Stimulated activated CD8-positive, alpha-beta memory T cell treated with anti-CD3 and anti-CD28 coated beads, Interleukin-15, amount 100 ng/mL, for 48 hours (primary cell): ENCODE results near the gene NDUFS2.

ENCODE experiments used
- DNase-seq, 2 donors: peaks; one replicate each; pipeline ENCODE4 v3.0.0-alpha.2; 2020; ENCODE audit warnings: low read depth in 2 of 2

The NDUFS2 gene

GRCh38 chr1:161172349-161172748 is 29.8 kb upstream of the NDUFS2 start:
- DNase-seq = no peak

- DNase-seq = no peak
Measured at GRCh38 chr1:161172776-161173376, 29.3 kb upstream of the NDUFS2 start.

- no peak for DNase-seq
Measured at GRCh38 chr1:161173711-161174110, 28.5 kb upstream of the NDUFS2 start.

- DNase-seq = no peak
Measured at GRCh38 chr1:161174911-161175310, 27.3 kb upstream of the NDUFS2 start.

GRCh38 chr1:161175771-161176453 is 26.3 kb upstream of the NDUFS2 start:
- no peak for DNase-seq

GRCh38 chr1:161176468-161177111 is 25.6 kb upstream of the NDUFS2 start:
- DNase-seq = no peak

GRCh38 chr1:161177112-161177935 is 24.8 kb upstream of the NDUFS2 start, which contains the start of gene B4GALT3:
B4GALT3 (minus strand) TSS chr1:161177507; CDS start chr1:161176060, 1,447 bp downstream.
- peak; percentile 90 to 91 for DNase-seq

GRCh38 chr1:161177936-161178244 is 24.3 kb upstream of the NDUFS2 start:
- DNase-seq = no peak

- no peak for DNase-seq
Measured at GRCh38 chr1:161179698-161180097, 22.5 kb upstream of the NDUFS2 start.

GRCh38 chr1:161180639-161181038 is 21.5 kb upstream of the NDUFS2 start:
- DNase-seq = no peak

- DNase-seq = peak in 1 of 2 donors; percentile 48
Measured at GRCh38 chr1:161182214-161182613, 20.0 kb upstream of the NDUFS2 start.

GRCh38 chr1:161185282-161185682 is 16.9 kb upstream of the NDUFS2 start:
- DNase-seq = peak; percentile 48 to 56

GRCh38 chr1:161185732-161186311 is 16.3 kb upstream of the NDUFS2 start:
- no peak for DNase-seq

GRCh38 chr1:161187311-161187710 is 14.9 kb upstream of the NDUFS2 start:
- DNase-seq = no peak

- DNase-seq = no peak
Measured at GRCh38 chr1:161188381-161188780, 13.8 kb upstream of the NDUFS2 start.

- no peak for DNase-seq
Measured at GRCh38 chr1:161189036-161189435, 13.1 kb upstream of the NDUFS2 start.

GRCh38 chr1:161190962-161191521 is 11.1 kb upstream of the NDUFS2 start:
- DNase-seq = no peak

GRCh38 chr1:161191971-161192370 is 10.2 kb upstream of the NDUFS2 start:
- DNase-seq = no peak

- DNase-seq = peak in 1 of 2 donors; percentile 39
Measured at GRCh38 chr1:161192476-161193465, 9.4 kb upstream of the NDUFS2 start.

- DNase-seq = no peak
Measured at GRCh38 chr1:161193561-161194235, 8.5 kb upstream of the NDUFS2 start.
